Activated CD8-positive, alpha-beta T cell treated with anti-CD3 and anti-CD28 coated beads for 36 hours (primary cell): ENCODE measurements around the gene NFIA. TPM values are rescaled to one million over a fixed set of nuclear protein-coding genes. Genes with fewer than 3 reads are reported as not detected.

Source experiments
- ATAC-seq: fragments of 200-7000 bp; cut with Tn5 transposase; one replicate; pipeline ENCODE4 v1.10.0; 2021; ENCODE audit warnings: mild to moderate bottlenecking, moderate library complexity
- CTCF ChIA-PET: fragments of 350-600 bp; sonication (Branson Sonifier 250); formaldehyde crosslinking; loops from one replicate; lab custom pipeline; 2021; ENCODE audit warnings: antibody characterized with exemption; lab: Charles Lee
- POLR2A ChIA-PET: fragments of 350-600 bp; sonication (Branson Sonifier 250); formaldehyde crosslinking; loops from one replicate; lab custom pipeline; 2021; ENCODE audit warnings: antibody characterized with exemption; lab: Charles Lee
- DNase-seq: peaks from one replicate; pipeline ENCODE4 v3.0.0-alpha.2; 2020
- H3K27ac Mint-ChIP-seq: one replicate; pipeline ENCODE4 v1.8.0; 2021; ENCODE audit warnings: mild to moderate bottlenecking, mixed read lengths
- H3K27me3 Mint-ChIP-seq: one replicate; pipeline ENCODE4 v1.8.0; 2021; ENCODE audit warnings: mixed read lengths
- H3K36me3 Mint-ChIP-seq: one replicate; pipeline ENCODE4 v1.8.0; 2021; ENCODE audit warnings: low read depth, mixed read lengths
- H3K4me1 Mint-ChIP-seq: one replicate; pipeline ENCODE4 v1.8.0; 2021; ENCODE audit warnings: low read depth, mixed read lengths
- H3K4me3 Mint-ChIP-seq: one replicate; pipeline ENCODE4 v1.8.0; 2021; ENCODE audit warnings: mild to moderate bottlenecking, moderate library complexity, mixed read lengths
- H3K9me3 Mint-ChIP-seq: one replicate; pipeline ENCODE4 v1.8.0; 2021; ENCODE audit warnings: mixed read lengths
- intact Hi-C: fragments of 100-400 bp; cut with micrococcal nuclease; formaldehyde crosslinking; loops from one replicate; pipeline ENCODE4 v1.10.0; 2022
- total RNA-seq, 2 experiments: library from RNA; stranded (reverse); gene quantifications; one replicate each; pipeline ENCODE4 v1.2.3, GENCODE V29; 2021
- TF ChIP-seq, protein P1 (sequence below): fragments of 200-600 bp; IDR thresholded peaks from one replicate; pipeline ENCODE4 v1.8.0; 2022; ENCODE audit warnings: antibody characterized with exemption, mild to moderate bottlenecking

NFIA gene
- total RNA-seq, 2 experiments from 2014 or later: 1.9 to 2.4 TPM

DNA sequence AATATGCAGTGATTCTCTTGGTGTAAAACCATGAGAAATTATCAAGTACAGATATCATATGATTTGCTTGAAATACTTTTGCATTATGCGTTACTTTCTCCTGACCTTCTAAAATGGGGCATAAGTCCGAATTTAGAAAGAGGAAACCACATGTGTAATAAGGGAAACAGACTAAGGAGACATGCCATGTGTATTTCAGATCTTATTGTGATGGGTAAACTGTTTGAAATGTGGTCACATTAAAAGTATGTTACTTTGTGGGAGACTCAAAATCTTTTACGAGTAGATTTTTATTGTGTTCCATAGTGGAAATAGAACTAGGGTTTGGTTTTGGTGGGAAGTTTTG lies 173.0 kb downstream of the NFIA start:
- ATAC-seq (no peak), DNase-seq (no peak)
- Mint-ChIP-seq H3K4me1 (peaks cover 21% of the 10 kb centered on the region), H3K36me3 (no peaks in the 10 kb centered on the region), H3K4me3 (no peak overlapping the region), H3K27ac (no peak overlapping the region), H3K9me3 (no peaks in the 10 kb centered on the region), H3K27me3 (no peaks in the 10 kb centered on the region)
- POLR2A ChIA-PET: no interaction called here
- TF ChIP-seq, protein P1, sequence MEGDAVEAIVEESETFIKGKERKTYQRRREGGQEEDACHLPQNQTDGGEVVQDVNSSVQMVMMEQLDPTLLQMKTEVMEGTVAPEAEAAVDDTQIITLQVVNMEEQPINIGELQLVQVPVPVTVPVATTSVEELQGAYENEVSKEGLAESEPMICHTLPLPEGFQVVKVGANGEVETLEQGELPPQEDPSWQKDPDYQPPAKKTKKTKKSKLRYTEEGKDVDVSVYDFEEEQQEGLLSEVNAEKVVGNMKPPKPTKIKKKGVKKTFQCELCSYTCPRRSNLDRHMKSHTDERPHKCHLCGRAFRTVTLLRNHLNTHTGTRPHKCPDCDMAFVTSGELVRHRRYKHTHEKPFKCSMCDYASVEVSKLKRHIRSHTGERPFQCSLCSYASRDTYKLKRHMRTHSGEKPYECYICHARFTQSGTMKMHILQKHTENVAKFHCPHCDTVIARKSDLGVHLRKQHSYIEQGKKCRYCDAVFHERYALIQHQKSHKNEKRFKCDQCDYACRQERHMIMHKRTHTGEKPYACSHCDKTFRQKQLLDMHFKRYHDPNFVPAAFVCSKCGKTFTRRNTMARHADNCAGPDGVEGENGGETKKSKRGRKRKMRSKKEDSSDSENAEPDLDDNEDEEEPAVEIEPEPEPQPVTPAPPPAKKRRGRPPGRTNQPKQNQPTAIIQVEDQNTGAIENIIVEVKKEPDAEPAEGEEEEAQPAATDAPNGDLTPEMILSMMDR: no peak
- CTCF ChIA-PET: no interaction called here
- intact Hi-C loops: no loop called here

DNA sequence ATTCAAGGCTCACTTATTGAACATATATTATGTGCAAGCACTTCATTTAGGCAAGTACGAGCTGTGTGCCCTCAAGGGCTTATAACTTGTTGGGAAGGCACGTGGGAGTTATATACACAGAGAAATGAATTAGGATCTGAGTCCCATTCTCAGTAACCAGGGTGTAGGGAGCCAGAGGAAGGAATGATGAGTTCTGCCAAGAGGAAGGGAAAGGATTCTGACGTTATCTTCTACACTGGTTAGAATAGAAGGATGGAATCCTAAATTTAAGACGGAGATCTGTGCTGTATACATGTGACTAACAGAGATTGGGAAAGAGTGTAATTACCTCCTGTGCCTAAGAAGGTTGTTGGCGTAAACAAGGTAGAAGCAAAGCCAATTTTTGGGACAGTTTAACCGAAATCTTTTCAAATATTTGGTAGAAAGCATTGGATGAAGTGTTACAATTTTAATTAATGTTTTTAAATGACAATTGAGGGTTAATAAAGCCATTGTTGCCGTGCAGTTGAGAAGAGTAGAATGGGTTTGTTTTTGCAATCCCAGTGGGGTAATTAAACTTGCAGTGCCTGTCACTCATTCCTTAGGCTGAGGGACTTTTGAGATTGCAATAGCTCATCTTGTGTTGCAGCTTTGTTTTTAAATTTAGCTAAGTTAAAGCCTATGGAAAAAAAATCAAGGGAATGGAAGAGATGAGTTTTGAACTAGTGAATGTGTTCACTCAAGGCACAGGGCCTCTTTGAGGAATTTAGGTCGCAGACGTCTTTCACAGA lies 177.2 kb downstream of the NFIA start:
- Mint-ChIP-seq H3K4me3 (no peak overlapping the region), H3K27me3 (no peaks in the 10 kb centered on the region), H3K27ac (no peak overlapping the region), H3K4me1 (peaks cover 13% of the 10 kb centered on the region), H3K9me3 (no peaks in the 10 kb centered on the region), H3K36me3 (no peaks in the 10 kb centered on the region)
- intact Hi-C loops: no loop called here
- ATAC-seq: no peak
- no peak for DNase-seq
- ChIA-PET CTCF (no interaction called here), POLR2A (no interaction called here)
- TF ChIP-seq, protein P1: no peak

DNA sequence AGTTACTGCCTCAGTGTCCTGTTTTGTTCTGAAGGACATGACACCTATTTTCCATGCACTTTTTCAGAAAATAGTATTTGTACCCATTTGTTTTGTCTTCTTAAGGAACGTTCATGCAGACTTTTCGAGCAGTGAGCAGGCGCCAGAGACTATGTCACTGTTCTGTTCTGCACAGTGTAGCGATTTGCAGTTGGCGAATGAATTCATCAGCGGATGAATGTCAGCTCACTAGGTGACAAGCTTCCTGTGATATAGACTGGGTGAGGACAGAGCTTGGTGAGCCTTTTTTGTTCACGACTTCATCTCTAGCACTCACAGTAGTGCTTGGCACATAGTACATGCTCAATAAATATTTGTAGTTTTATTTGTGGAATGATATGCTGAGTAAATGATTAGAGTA lies 177.8 kb downstream of the NFIA start:
- POLR2A ChIA-PET: no interaction called here
- TF ChIP-seq, protein P1: no peak
- Mint-ChIP-seq H3K9me3 (no peaks in the 10 kb centered on the region), H3K27me3 (no peaks in the 10 kb centered on the region), H3K36me3 (no peaks in the 10 kb centered on the region), H3K4me3 (no peak overlapping the region), H3K27ac (no peak overlapping the region), H3K4me1 (peaks cover 9% of the 10 kb centered on the region)
- intact Hi-C loops: no loop called here
- CTCF ChIA-PET: no interaction called here
- ATAC-seq (no peak), DNase-seq (no peak)

DNA sequence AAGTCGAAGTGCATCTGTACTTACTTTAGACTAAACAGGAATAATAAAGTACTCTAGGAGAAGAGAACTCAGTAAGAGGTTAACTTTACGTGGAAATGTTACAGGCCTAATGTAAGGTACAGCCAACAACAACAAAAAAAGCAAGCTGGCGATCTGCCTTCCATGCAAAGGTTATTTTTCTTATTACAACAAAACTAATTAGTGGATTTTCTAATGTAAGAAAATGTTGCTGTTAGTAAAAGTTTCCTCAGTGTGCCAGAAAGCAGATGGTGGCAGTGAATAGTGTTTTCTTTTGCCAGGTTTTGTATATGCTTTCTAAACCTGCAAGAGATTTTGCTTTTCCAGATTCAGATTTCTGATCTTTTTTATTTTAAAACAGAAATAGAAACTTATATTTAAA lies 179.2 kb downstream of the NFIA start:
- Mint-ChIP-seq H3K4me1 (peaks cover 2% of the 10 kb centered on the region), H3K27ac (no peak overlapping the region), H3K36me3 (no peaks in the 10 kb centered on the region), H3K4me3 (no peak overlapping the region), H3K27me3 (no peaks in the 10 kb centered on the region), H3K9me3 (no peaks in the 10 kb centered on the region)
- POLR2A ChIA-PET: no interaction called here
- CTCF ChIA-PET: no interaction called here
- no peak for ATAC-seq
- no peak for DNase-seq
- TF ChIP-seq, protein P1: no peak
- intact Hi-C loops: no loop called here

DNA sequence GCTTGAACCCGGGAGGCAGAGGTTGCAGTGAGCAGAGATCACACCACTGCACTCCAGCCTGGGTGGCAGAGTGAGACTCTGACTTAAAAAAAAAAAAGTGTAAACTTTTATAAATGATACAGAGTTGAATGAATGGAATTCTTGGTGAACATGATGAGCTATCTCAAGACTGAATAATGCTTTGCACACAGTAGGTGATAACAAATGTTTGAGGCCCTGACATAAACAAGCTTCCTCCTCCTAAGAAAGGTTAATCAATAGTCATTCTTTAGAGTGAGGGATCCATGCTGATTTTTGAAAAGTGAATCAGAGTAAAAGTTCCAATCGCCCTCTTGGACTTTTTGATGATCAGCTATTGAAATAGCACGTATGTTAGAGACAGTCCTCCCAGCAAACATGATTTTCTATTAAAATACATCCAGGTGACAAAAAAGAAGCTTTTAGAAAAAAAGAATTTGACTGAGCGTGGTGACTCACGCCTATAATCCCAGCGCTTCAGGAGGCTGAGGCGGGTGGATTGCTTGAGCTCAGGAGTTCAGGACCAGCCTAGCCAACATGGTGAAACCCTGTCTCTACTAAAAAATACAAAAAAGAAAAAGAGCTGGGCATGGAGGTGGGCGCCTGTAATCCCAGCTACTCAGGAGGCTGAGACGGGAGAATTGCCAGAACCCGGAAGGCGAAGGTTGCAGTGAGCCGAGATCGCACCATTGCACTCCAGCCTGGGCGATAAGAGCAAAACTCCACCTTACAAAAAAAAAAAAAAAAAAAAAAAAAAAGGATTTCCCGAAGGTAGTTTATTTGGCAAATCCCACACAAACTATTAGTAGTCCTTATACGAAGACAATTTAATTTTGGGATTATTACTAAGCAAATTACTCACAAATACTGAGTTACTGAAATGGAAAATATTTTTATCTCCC lies 181.8 kb downstream of the NFIA start:
- DNase-seq (no peak), ATAC-seq (no peak)
- peaks cover 2% of the 10 kb centered on the region for H3K4me1 Mint-ChIP-seq
- H3K4me3 Mint-ChIP-seq: no peak overlapping the region
- intact Hi-C loops: no loop called here
- H3K27me3 Mint-ChIP-seq: no peaks in the 10 kb centered on the region
- no peaks in the 10 kb centered on the region for H3K9me3 Mint-ChIP-seq
- no peaks in the 10 kb centered on the region for H3K36me3 Mint-ChIP-seq
- no peak overlapping the region for H3K27ac Mint-ChIP-seq
- POLR2A ChIA-PET: interaction anchor here (0.6 to 1.2 kb wide), 2 partner anchors 17 to 1298 kb away, joined by 3 to 6 read pairs; no protein-coding TSS in a partner anchor
- TF ChIP-seq, protein P1: no peak
- CTCF ChIA-PET: interaction anchor here (1.2 kb wide), 1 partner anchor 215 kb away, joined by 3 read pairs; no protein-coding TSS in a partner anchor
